Pancreas (tissue), 10 donors: Measurements from ENCODE around the gene TAF3. TPM values are rescaled to one million over a fixed set of nuclear protein-coding genes. Genes with fewer than 3 reads are reported as not detected.

Experiments
- ATAC-seq, 4 donors: fragments of 200-7000 bp; cut with Tn5 transposase; one replicate each; pipeline versions ENCODE4 v1.8.0 to v1.9.1; 2020; ENCODE audit warnings: mild to moderate bottlenecking in 4 of 4, moderate library complexity in 4 of 4
- DNase-seq, 6 donors: peaks; one replicate each; pipeline ENCODE4 v3.0.0-alpha.2; 2020
- FAIRE-seq: peaks from 2 replicates; lab custom pipeline; 2012; peaks lifted over from hg19 to GRCh38; lab: Jason Lieb, UNC
- H3K27ac ChIP-seq, 4 donors: fragments of 200-600 bp; sonication (generic); 1 replicate in 3 of 4; 2 replicates in 1 of 4; pipeline versions ENCODE4 v1.5.0 to v1.8.0; 2020
- H3K27me3 ChIP-seq, 4 donors: fragments of 200-600 bp; one replicate each; pipeline ENCODE4 v1.8.0; 2021
- H3K36me3 ChIP-seq, 3 donors: fragments of 200-600 bp; sonication (generic) in 1 of 3; one replicate each; pipeline versions ENCODE4 v1.5.0 to v1.8.0; 2020 to 2021
- H3K4me1 ChIP-seq, 3 donors: fragments of 200-600 bp; one replicate each; pipeline ENCODE4 v1.8.0; 2021
- H3K4me3 ChIP-seq, 4 donors: fragments of 200-600 bp; sonication (generic) in 2 of 4; one replicate each; pipeline versions ENCODE4 v1.5.0 to v1.8.0; 2020 to 2021
- H3K9me3 ChIP-seq, 4 donors: fragments of 200-600 bp; one replicate each; pipeline ENCODE4 v1.8.0; 2021
- WGBS, 2 donors: extraction: QIAGEN DNeasy Blood & Tissue Kit; methylation state at CpG; one replicate each; pipeline ENCODE4 v1.1.7; 2013; 5-methylcytosine and 5-hydroxymethylcytosine counted together
- intact Hi-C, 3 donors: fragments of 100-400 bp; cut with DNase I; formaldehyde crosslinking; loops; one replicate each; pipeline versions ENCODE4 v1.11.1 to v1.14.2; 2022
- polyA plus RNA-seq, 2 donors: library from polyadenylated mRNA; stranded (reverse); fragments of 200-250 nt; gene quantifications; one replicate each; pipeline ENCODE4 v1.2.3, GENCODE V29; 2013
- total RNA-seq, 6 donors: library from RNA; stranded (reverse); fragmentation: NEBNext Ultra II Directional in 4 of 6; extraction: Animal tissue kit (Norgen Biotek cat#: 25700) in 4 of 6; gene quantifications; one replicate each; pipeline versions ENCODE4 v1.2.1 to v1.2.4, GENCODE V29; 2021 to 2023
- TF ChIP-seq, protein P1 (sequence below), 4 donors: fragments of 200-600 bp; sonication (generic) in 3 of 4; IDR thresholded peaks; one replicate each; pipeline versions ENCODE4 v1.5.0 to v1.8.0; 2021; ENCODE audit warnings: antibody characterized with exemption in 4 of 4
- donor health status: healthy with polysubstance abuse.
- donor health status: DM: no; HTN: no; CAD: no; lungs with moderate emphysema.
- donor health status: DM: no; HTN: no; CAD: no.
- donor health status: control.
- donor health status: control.
- donor health status: Bipolar disorder and iron deficiency.
- donor health status: DM: yes; HTN: yes; CAD: no.
- donor health status: DM: no; HTN: no; CAD: no.
- donor health status: DM: no; HTN: no; CAD: no.
- donor health status: DM: yes; HTN: yes; CAD: no.

The TAF3 gene
- total and polyA plus RNA-seq, 8 donors: 2.9 to 5.8 (median 4.0) TPM

DNA sequence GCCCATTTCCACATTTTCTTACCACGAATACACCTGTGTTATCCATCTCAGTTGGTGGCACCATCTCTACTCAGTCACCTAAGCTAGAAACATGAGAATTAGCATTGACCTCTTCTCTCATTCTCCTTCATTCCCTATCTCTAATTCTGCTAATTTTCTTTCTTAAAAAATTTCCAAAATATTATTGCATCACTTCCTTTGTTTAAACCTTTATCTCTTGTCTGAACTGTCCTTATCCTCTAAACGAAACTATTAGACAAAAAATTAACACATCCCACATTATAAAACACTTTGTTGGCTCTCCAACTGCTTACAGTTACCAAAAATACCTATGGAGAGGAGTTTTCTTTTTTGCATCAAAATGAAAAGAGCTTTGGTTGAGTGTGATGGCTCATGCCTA is 18.3 kb downstream of the TAF3 start:
- H3K4me3 ChIP-seq: no peak overlapping the region
- FAIRE-seq: no peak
- TF ChIP-seq, protein P1, sequence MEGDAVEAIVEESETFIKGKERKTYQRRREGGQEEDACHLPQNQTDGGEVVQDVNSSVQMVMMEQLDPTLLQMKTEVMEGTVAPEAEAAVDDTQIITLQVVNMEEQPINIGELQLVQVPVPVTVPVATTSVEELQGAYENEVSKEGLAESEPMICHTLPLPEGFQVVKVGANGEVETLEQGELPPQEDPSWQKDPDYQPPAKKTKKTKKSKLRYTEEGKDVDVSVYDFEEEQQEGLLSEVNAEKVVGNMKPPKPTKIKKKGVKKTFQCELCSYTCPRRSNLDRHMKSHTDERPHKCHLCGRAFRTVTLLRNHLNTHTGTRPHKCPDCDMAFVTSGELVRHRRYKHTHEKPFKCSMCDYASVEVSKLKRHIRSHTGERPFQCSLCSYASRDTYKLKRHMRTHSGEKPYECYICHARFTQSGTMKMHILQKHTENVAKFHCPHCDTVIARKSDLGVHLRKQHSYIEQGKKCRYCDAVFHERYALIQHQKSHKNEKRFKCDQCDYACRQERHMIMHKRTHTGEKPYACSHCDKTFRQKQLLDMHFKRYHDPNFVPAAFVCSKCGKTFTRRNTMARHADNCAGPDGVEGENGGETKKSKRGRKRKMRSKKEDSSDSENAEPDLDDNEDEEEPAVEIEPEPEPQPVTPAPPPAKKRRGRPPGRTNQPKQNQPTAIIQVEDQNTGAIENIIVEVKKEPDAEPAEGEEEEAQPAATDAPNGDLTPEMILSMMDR (IDR thresholded peaks at IDR 0.05): no peak
- no peaks in the 10 kb centered on the region for H3K36me3 ChIP-seq
- no peaks in the 10 kb centered on the region for H3K4me1 ChIP-seq
- no peaks in the 10 kb centered on the region for H3K9me3 ChIP-seq
- no peak overlapping the region for H3K27ac ChIP-seq
- no peak for DNase-seq
- intact Hi-C loops: no loop called here
- H3K27me3 ChIP-seq: no peaks in the 10 kb centered on the region
- no peak for ATAC-seq
- WGBS, 2 donors: 82 to 88% methylated on average over 2 of the region's 2 CpGs

DNA sequence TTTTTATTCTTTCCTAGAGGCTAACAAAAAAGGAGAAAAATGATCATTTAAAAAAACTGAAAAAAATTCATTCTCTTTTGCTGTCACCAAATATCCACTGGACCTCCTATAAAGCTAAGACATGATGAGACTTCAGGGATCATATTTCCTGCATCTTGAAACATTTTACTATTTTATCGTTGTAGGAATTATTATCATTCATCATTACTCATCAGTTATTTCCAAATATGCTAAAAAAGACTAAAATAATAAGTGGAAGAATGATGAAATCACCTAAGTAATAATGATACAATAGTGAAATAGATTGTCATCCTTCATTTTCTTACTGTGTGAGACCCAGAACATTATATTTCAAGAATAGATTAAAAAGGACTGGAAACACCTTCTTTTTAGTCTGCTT is 28.3 kb downstream of the TAF3 start:
- FAIRE-seq: peak; percentile 20
- Histone ChIP-seq H3K27ac (no peak overlapping the region), H3K4me1 (no peaks in the 10 kb centered on the region), H3K4me3 (no peak overlapping the region), H3K9me3 (no peaks in the 10 kb centered on the region), H3K36me3 (no peaks in the 10 kb centered on the region), H3K27me3 (no peaks in the 10 kb centered on the region)
- no peak for DNase-seq
- TF ChIP-seq, protein P1 (IDR thresholded peaks at IDR 0.05): no peak
- intact Hi-C loops: no loop called here
- 86 to 88% methylated on average over 1 of the region's 1 CpG for WGBS, 2 donors
- no peak for ATAC-seq

DNA sequence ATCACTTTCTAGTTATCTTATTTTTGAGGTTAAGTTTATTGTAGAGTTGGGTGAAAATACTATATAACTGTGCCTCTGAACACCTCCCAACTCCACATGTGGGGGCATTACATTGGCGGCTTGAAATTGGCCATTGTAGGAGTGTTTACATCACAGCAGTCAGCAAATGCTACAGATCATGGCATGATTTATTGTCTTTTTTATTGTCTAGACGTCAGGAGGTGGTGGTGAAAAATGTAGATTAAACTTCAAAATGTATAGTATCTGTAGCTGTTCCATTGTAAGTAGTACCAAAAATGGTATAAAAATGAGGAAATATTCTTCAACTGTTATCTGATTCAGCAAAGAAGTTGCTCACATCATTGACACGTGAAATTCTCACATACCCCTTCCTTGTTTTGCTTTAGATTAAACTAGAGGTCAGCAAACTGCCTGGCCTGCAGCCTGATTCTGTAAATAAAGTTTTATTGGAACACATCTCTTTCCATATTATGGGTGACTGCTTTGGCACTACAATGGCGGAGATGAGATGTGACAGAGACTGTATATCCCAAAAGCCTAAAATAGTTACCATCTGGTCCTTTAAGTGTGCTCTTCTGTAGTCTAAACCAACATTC is 35.0 kb downstream of the TAF3 start:
- Histone ChIP-seq H3K9me3 (no peaks in the 10 kb centered on the region), H3K36me3 (no peaks in the 10 kb centered on the region), H3K4me1 (peaks cover 13 to 28% (median 18%) of the 10 kb centered on the region in 3 donors), H3K27ac (no peak overlapping the region), H3K4me3 (no peak overlapping the region), H3K27me3 (no peaks in the 10 kb centered on the region)
- WGBS, 2 donors: 67 to 71% methylated on average over 4 of the region's 4 CpGs
- ATAC-seq: no peak
- DNase-seq: no peak
- intact Hi-C loops: no loop called here
- FAIRE-seq: no peak
- TF ChIP-seq, protein P1 (IDR thresholded peaks at IDR 0.05): no peak

DNA sequence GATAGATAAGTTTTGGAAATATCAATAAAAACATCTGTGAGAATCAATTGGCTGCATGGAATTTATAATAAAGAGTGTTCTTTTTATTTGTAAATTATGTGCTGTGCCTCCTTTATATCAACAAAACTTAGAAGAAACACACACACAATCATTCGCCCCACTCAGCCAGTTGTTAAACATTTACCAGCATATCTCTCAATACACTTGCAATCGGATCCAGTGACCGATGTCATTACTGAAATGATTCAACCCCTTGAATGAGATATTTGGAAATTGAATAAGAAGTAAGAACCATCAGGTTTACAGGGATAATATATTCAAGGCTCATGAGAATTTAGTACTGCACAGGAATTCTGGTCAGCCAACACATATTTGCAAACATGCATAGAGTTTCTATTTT is 35.6 kb downstream of the TAF3 start:
- no peaks in the 10 kb centered on the region for H3K9me3 ChIP-seq
- H3K4me3 ChIP-seq: no peak overlapping the region
- 14 to 15% methylated on average over 3 of the region's 3 CpGs for WGBS, 2 donors
- H3K27ac ChIP-seq: no peak overlapping the region
- no peaks in the 10 kb centered on the region for H3K27me3 ChIP-seq
- intact Hi-C loops: no loop called here
- H3K36me3 ChIP-seq: no peaks in the 10 kb centered on the region
- FAIRE-seq (no peak), ATAC-seq (peak in 2 of 4 donors; percentile 54 to 70), DNase-seq (no peak)
- TF ChIP-seq, protein P1 (IDR thresholded peaks at IDR 0.05): no peak
- peaks cover 13 to 28% (median 18%) of the 10 kb centered on the region in 3 donors for H3K4me1 ChIP-seq

DNA sequence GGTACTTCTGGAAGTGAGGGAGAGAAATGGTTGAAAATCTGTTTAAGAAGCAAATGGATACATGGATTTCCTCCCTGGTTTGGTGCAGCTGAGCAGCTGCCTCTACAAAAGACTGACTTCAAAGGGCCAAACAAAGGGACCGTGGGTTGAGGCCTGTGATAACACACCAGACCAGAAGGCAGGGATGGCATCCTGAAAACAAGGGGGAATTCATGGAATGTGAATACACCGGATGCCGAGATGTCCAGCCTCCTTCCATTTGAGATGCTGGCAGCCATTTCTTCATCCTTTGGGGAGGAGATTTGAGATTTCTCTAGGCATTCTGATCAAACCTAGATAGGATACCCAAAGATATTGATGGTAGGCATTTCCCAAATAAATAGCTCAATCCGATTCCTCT is 36.9 kb downstream of the TAF3 start:
- Histone ChIP-seq H3K27me3 (no peaks in the 10 kb centered on the region), H3K9me3 (no peaks in the 10 kb centered on the region), H3K4me1 (peaks cover 13 to 28% (median 18%) of the 10 kb centered on the region in 3 donors), H3K36me3 (no peaks in the 10 kb centered on the region), H3K4me3 (no peak overlapping the region), H3K27ac (no peak overlapping the region)
- no peak for DNase-seq
- intact Hi-C loops: no loop called here
- WGBS, 2 donors: 95 to 96% methylated on average over 4 of the region's 4 CpGs
- no peak for FAIRE-seq
- TF ChIP-seq, protein P1 (IDR thresholded peaks at IDR 0.05): no peak
- ATAC-seq: no peak
